WTC11 (cell line): Measurements from ENCODE around the gene TMEM252.

Experiments
- CREB1 ChIP-seq: sonication (generic); formaldehyde crosslinking; IDR thresholded peaks from 2 replicates; pipeline ENCODE4 v1.8.0; 2023; ENCODE audit warnings: mild to moderate bottlenecking, missing genetic modification reagents
- E2F4 ChIP-seq: sonication (generic); formaldehyde crosslinking; IDR thresholded peaks from 2 replicates; pipeline ENCODE4 v1.8.1; 2022; ENCODE audit warnings: low read depth, mild to moderate bottlenecking, moderate library complexity, missing genetic modification reagents, borderline replicate concordance
- KAT7 ChIP-seq: sonication (generic); formaldehyde crosslinking; IDR thresholded peaks from 2 replicates; pipeline ENCODE4 v1.8.1; 2023; ENCODE audit warnings: missing genetic modification reagents, mild to moderate bottlenecking, borderline replicate concordance
- PREB ChIP-seq: sonication (generic); formaldehyde crosslinking; IDR thresholded peaks from 2 replicates; pipeline ENCODE4 v1.8.1; 2022; ENCODE audit warnings: mild to moderate bottlenecking, missing genetic modification reagents, moderate library complexity, borderline replicate concordance
- SOX15 ChIP-seq: fragments of 250-450 bp; sonication (Bioruptor Pico); IDR thresholded peaks from 2 replicates; pipeline ENCODE4 v1.9.0; 2021; ENCODE audit warnings: mild to moderate bottlenecking
- TF ChIP-seq, protein P1 (sequence below): fragments of 200-600 bp; IDR thresholded peaks from 2 replicates; pipeline ENCODE4 v1.8.0; 2022; ENCODE audit warnings: antibody characterized with exemption

DNA sequence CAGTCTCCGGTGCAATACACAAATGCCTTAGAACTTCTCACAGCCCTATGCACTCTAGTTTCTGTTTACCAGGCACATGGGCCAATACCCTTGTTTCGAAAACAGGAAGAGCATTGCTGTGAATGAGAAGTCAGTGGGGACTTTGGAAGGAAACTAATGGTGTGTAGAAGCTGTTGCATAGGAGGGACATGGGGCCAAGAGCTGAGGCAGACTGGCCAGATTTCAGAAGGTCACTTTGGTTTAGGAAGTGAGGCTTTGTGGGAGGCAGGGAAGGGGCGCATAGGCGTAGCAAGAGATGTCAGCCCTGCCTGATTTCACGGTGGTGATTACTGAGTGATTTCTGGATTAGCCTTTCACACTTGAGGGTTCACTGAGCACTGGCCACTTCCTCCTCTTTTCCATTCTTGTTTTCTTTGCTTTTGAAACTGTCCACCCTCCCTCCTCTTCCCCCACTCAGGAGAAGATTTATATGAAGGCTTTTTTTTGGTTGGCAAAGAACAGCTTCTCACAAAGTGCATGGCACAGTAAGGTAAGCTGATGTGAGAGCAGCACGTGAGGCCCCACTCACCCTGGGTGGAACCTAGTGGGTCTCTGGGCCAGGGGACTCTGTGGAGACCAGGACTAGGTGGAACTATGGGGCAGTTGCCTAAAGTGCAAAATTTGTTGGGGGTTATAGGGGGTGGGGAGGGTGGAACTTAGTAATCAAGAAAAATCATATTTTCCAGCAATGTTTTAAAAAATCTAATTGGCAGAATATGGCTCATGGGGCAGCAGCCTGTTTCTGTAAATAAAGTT is 6.1 kb upstream of the TMEM252 start:
- TF ChIP-seq, protein P1, sequence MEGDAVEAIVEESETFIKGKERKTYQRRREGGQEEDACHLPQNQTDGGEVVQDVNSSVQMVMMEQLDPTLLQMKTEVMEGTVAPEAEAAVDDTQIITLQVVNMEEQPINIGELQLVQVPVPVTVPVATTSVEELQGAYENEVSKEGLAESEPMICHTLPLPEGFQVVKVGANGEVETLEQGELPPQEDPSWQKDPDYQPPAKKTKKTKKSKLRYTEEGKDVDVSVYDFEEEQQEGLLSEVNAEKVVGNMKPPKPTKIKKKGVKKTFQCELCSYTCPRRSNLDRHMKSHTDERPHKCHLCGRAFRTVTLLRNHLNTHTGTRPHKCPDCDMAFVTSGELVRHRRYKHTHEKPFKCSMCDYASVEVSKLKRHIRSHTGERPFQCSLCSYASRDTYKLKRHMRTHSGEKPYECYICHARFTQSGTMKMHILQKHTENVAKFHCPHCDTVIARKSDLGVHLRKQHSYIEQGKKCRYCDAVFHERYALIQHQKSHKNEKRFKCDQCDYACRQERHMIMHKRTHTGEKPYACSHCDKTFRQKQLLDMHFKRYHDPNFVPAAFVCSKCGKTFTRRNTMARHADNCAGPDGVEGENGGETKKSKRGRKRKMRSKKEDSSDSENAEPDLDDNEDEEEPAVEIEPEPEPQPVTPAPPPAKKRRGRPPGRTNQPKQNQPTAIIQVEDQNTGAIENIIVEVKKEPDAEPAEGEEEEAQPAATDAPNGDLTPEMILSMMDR: no peak
- TF ChIP-seq KAT7 (CRISPR knock-in tag): no peak
- TF ChIP-seq PREB (CRISPR knock-in tag): no peak
- no peak for TF ChIP-seq SOX15
- no peak for TF ChIP-seq CREB1 (CRISPR knock-in tag)
- no peak for TF ChIP-seq E2F4 (CRISPR knock-in tag)
